Measurements from ENCODE around the gene EPHB2. TPM values are rescaled to one million over a fixed set of nuclear protein-coding genes. Genes with fewer than 3 reads are reported as not detected.

Gene EPHB2
- total and polyA plus RNA-seq, 2 of the 8 experiments (the other 6 are each of a cell fraction or from before 2014, with no cell fraction given), result 15.8 to 17.2 TPM

DNA sequence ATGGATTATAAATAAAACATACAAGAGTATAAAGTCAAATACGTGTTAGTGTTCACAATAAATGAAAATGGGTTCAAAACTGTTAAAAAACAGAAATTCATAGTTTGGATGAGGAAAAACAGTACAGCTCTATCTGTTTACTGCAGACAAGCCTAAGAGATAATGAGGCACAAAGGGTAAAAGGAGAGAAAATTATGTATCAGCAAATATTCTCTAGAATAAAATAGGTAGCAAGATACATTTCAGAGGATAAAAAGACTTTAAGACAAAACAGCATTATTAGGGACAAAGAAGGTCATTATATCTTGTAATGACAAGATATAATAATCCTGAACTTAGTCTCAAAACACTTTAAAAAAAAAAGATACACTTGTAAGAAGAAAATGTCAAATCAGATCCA, 123.1 kb downstream of the EPHB2 start:
- H3K18ac ChIP-seq (ENCODE audit: extremely low read depth, low read length), result no peak overlapping the region
- DNase-seq (ENCODE audit: low read depth in 1 of 2, low spot score in 2 of 2) (no peak), FAIRE-seq (no peak)
- no peak overlapping the region for H3K4me2 ChIP-seq (ENCODE audit: insufficient read depth in 1 of 2, low read depth in 2 of 2, low read length in 2 of 2)
- no peak overlapping the region for H3K23ac ChIP-seq (ENCODE audit: insufficient read length)
- H2BK12ac ChIP-seq (ENCODE audit: low read depth, low read length), result no peak overlapping the region
- CTCF ChIA-PET (ENCODE audit: partially characterized antibody), result interaction anchor here (0.7 to 1.2 kb wide), 5 partner anchors 9 to 55 kb away, joined by 3 to 6 read pairs (median 5); no protein-coding TSS in a partner anchor
- POLR2A ChIA-PET (ENCODE audit: partially characterized antibody), result interaction anchor here (0.6 kb wide), 2 partner anchors 185 to 388 kb away, joined by 3 to 4 read pairs; no protein-coding TSS in a partner anchor
- H3K4me3 ChIP-seq (ENCODE audit: extremely low read depth in 1 of 4, insufficient read depth in 2 of 4, low read depth in 3 of 4, low read length in 4 of 4), result no peak overlapping the region
- H3K23me2 ChIP-seq (ENCODE audit: low read depth, low read length), result no peaks in the 10 kb centered on the region
- no peak overlapping the region for H2BK20ac ChIP-seq (ENCODE audit: low read length)
- no peak overlapping the region for H2BK15ac ChIP-seq (ENCODE audit: low read length)
- WGBS, 2 experiments (ENCODE audit: extremely low coverage in 1 of 2, insufficient coverage in 1 of 2, insufficient read length in 1 of 2, insufficient replicate concordance in 2 of 2, low coverage in 1 of 2, low lambda C conversion rate in 2 of 2, missing lambda C conversion rate in 1 of 2), result 90% methylated on average over 1 of the region's 1 CpG; no CpG with 5 or more reads in 1 of the 2 experiments
- no peak overlapping the region for H3K27ac ChIP-seq (ENCODE audit: low read depth, low read length)
- H4K5ac ChIP-seq (ENCODE audit: insufficient read length, low read depth, low read length), result no peak overlapping the region
- H3K14ac ChIP-seq (ENCODE audit: insufficient read length), result no peak overlapping the region
- no peaks in the 10 kb centered on the region for H3K36me3 ChIP-seq (ENCODE audit: control insufficient read depth in 2 of 4, insufficient read depth in 4 of 4, low read length in 3 of 4)
- H3K79me1 ChIP-seq (ENCODE audit: low read depth, low read length), result no peaks in the 10 kb centered on the region
- H3K4ac ChIP-seq (replicated peaks; ENCODE audit: insufficient read length, low read depth, low read length), result no peak overlapping the region
- H3K9me3 ChIP-seq (ENCODE audit: insufficient read depth in 2 of 2, low read depth in 1 of 2, low read length in 1 of 2), result no peaks in the 10 kb centered on the region
- H4K91ac ChIP-seq (replicated peaks; ENCODE audit: insufficient read length, low read length), result no peak overlapping the region
- H2BK5ac ChIP-seq (ENCODE audit: low read depth, low read length), result no peak overlapping the region
- H2BK120ac ChIP-seq (replicated peaks; ENCODE audit: low read depth, low read length), result no peak overlapping the region
- no peak overlapping the region for H3K56ac ChIP-seq (replicated peaks; ENCODE audit: insufficient read length, low read depth, low read length)
- H4K20me1 ChIP-seq (replicated peaks in 1 of 2; ENCODE audit: control insufficient read depth in 1 of 2, insufficient read depth in 2 of 2, low read length in 2 of 2), result no peaks in the 10 kb centered on the region
- H4K8ac ChIP-seq (ENCODE audit: extremely low read depth, insufficient read depth, low read length), result no peak overlapping the region
- no peak overlapping the region for H2AFZ ChIP-seq (ENCODE audit: low read length)
- peaks cover 1 to 9% (median 3%) of the 10 kb centered on the region in 4 experiments; a peak in 5 of 7 replicates for H3K4me1 ChIP-seq (replicated peaks in 1 of 4; ENCODE audit: control insufficient read depth in 3 of 4, insufficient read depth in 4 of 4, low read length in 3 of 4)
- no peaks in the 10 kb centered on the region for H3K79me2 ChIP-seq (ENCODE audit: control insufficient read depth in 1 of 2, insufficient read depth in 2 of 2, low read length in 2 of 2)
- H3K27me3 ChIP-seq (replicated peaks in 1 of 4; ENCODE audit: control insufficient read depth in 3 of 4, extremely low read depth in 1 of 4, insufficient read depth in 3 of 4, low read length in 3 of 4), result no peaks in the 10 kb centered on the region
- H2AK5ac ChIP-seq (ENCODE audit: low read depth, low read length), result no peak overlapping the region
- no peak overlapping the region for H3K9ac ChIP-seq (replicated peaks in 1 of 4; ENCODE audit: extremely low read depth in 1 of 4, low read depth in 3 of 4, low read length in 3 of 4)
- no peak for TF ChIP-seq CTBP2 (IDR thresholded peaks at IDR 0.05; ENCODE audit: borderline replicate concordance, insufficient read depth, insufficient read length, low read length)
- no peak for TF ChIP-seq YY1 (IDR thresholded peaks at IDR 0.05; ENCODE audit: low read depth, low read length)
- no peak for TF ChIP-seq NANOG (IDR thresholded peaks at IDR 0.05; ENCODE audit: insufficient read depth, low read depth, low read length, poor library complexity, severe bottlenecking)
- no peak for TF ChIP-seq CREB1 (IDR thresholded peaks at IDR 0.05)
- no peak for TF ChIP-seq RAD21 (IDR thresholded peaks at IDR 0.05 in 1 of 2, conservative IDR thresholded peaks at IDR 0.05 in 1 of 2; ENCODE audit: low read depth in 2 of 2, low read length in 2 of 2)
- no peak for TF ChIP-seq EP300 (IDR thresholded peaks at IDR 0.05; ENCODE audit: borderline replicate concordance in 1 of 2, low read depth in 2 of 2, low read length in 2 of 2)
